Right lobe of liver (tissue), 6 donors: Measurements from ENCODE around the gene LACC1. TPM values are rescaled to one million over a fixed set of nuclear protein-coding genes. Genes with fewer than 3 reads are reported as not detected.

Experiments
- ATAC-seq, 4 donors: fragments of 200-7000 bp; cut with Tn5 transposase; one replicate each; pipeline ENCODE4 v1.9.1; 2020; ENCODE audit warnings: mild to moderate bottlenecking in 4 of 4, moderate library complexity in 4 of 4
- DNase-seq, 3 donors: peaks; one replicate each; pipeline ENCODE4 v3.0.0-alpha.2; 2020
- H3K27ac ChIP-seq, 3 donors: fragments of 200-600 bp; one replicate each; pipeline ENCODE4 v1.8.0; 2022
- H3K27me3 ChIP-seq, 2 donors: fragments of 200-600 bp; one replicate each; pipeline ENCODE4 v1.8.0; 2022
- H3K36me3 ChIP-seq, 4 donors: fragments of 200-600 bp; sonication (generic) in 1 of 4; one replicate each; pipeline versions ENCODE4 v1.5.1 to v1.8.0; 2017 to 2022; ENCODE audit warnings: control low read depth in 1 of 4
- H3K4me1 ChIP-seq, 4 donors: fragments of 200-600 bp; sonication (generic) in 1 of 4; one replicate each; pipeline versions ENCODE4 v1.5.1 to v1.8.0; 2017 to 2022; ENCODE audit warnings: control low read depth in 1 of 4
- H3K4me3 ChIP-seq, 3 donors: fragments of 200-600 bp; one replicate each; pipeline ENCODE4 v1.8.0; 2022
- H3K9me3 ChIP-seq, 4 donors: fragments of 200-600 bp; sonication (generic) in 1 of 4; one replicate each; pipeline versions ENCODE4 v1.5.1 to v1.8.0; 2017 to 2022; ENCODE audit warnings: control low read depth in 1 of 4
- POLR2A ChIP-seq: fragments of 450-650 bp; IDR thresholded peaks from one replicate; pipeline ENCODE4 v1.6.1; 2017; ENCODE audit warnings: antibody characterized with exemption, mild to moderate bottlenecking
- WGBS: methylation state at CpG from one replicate; pipeline ENCODE4 v1.1.6; 2018; ENCODE audit warnings: low coverage, low lambda C conversion rate; ENCODE audit not compliant: insufficient coverage; ENCODE audit errors: missing lambda C conversion rate; 5-methylcytosine and 5-hydroxymethylcytosine counted together
- intact Hi-C, 2 donors: fragments of 100-400 bp; cut with DNase I; formaldehyde crosslinking; loops; one replicate each; pipeline versions ENCODE4 v1.11.2 to v1.14.1; 2022
- total RNA-seq, 6 experiments: library from RNA; depleted of rRNA in 2 of 6; stranded (reverse); fragments of >200 nt in 2 of 6; fragmentation: NEBNext Ultra II Directional in 3 of 6; extraction: Animal tissue kit (Norgen Biotek cat#: 25700) in 3 of 6; gene quantifications; one replicate each; pipeline versions ENCODE4 v1.1.0 to v1.2.4, GENCODE V29; 2016 to 2023
- TF ChIP-seq, protein P1 (sequence below), 4 donors: fragments of 200-600 bp in 3 of 4; fragments of 450-650 bp in 1 of 4; IDR thresholded peaks; one replicate each; pipeline versions ENCODE4 v1.5.1 to v1.8.0; 2016 to 2022; ENCODE audit warnings: antibody characterized with exemption in 4 of 4, mild to moderate bottlenecking in 2 of 4
- donor health status: DM: no; HTN: yes; CAD: no.
- donor health status: DM: no; HTN: no; CAD: no.
- donor health status: DM: no; HTN: no; CAD: no.
- donor health status: DM: no; HTN: yes; CAD: no.
- donor health status: DM: no; HTN: yes; CAD: no.

LACC1 gene
- total RNA-seq, 6 experiments from 2014 or later = 2.7 to 8.4 (median 4.5) TPM

- 0% methylated on average over 1 of the region's 6 CpGs for WGBS
- Histone ChIP-seq H3K4me3 (no peak overlapping the region), H3K27me3 (no peaks in the 10 kb centered on the region), H3K4me1 (no peaks in the 10 kb centered on the region), H3K36me3 (no peaks in the 10 kb centered on the region), H3K27ac (no peak overlapping the region), H3K9me3 (no peaks in the 10 kb centered on the region)
- DNase-seq (no peak), ATAC-seq (no peak)
- intact Hi-C loops = loop anchor here in 1 of 2 donors (10.0 kb wide), 1 partner anchor 549 kb away; no protein-coding TSS in a partner anchor
- no peak for TF ChIP-seq POLR2A
- TF ChIP-seq, protein P1, sequence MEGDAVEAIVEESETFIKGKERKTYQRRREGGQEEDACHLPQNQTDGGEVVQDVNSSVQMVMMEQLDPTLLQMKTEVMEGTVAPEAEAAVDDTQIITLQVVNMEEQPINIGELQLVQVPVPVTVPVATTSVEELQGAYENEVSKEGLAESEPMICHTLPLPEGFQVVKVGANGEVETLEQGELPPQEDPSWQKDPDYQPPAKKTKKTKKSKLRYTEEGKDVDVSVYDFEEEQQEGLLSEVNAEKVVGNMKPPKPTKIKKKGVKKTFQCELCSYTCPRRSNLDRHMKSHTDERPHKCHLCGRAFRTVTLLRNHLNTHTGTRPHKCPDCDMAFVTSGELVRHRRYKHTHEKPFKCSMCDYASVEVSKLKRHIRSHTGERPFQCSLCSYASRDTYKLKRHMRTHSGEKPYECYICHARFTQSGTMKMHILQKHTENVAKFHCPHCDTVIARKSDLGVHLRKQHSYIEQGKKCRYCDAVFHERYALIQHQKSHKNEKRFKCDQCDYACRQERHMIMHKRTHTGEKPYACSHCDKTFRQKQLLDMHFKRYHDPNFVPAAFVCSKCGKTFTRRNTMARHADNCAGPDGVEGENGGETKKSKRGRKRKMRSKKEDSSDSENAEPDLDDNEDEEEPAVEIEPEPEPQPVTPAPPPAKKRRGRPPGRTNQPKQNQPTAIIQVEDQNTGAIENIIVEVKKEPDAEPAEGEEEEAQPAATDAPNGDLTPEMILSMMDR (IDR thresholded peaks at IDR 0.05) = no peak
Observed at GRCh38 chr13:43915451-43915850, 35.7 kb downstream of the LACC1 start.

DNA sequence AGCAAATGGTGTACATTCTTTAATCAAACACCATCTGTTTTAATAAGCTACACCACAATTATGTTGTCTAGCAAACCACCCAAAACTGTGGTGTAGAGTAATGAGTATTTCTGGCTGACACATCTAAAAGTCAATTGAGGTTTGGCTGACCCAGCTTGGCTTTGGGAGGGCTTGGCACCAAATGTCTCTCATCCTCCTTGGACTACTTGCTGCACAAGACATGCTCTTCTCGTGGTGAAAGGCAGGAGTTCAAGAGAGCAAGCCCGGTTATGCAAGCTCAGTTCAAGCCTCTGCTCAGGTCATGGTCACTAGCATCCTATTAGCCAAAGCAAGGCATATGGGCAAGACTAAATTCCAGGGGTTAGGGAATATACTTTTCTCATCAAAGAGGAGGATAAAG, 37.1 kb downstream of the LACC1 start:
- no peaks in the 10 kb centered on the region for H3K27me3 ChIP-seq
- intact Hi-C loops = loop anchor here in 1 of 2 donors (10.0 kb wide), 1 partner anchor 548 kb away; no protein-coding TSS in a partner anchor
- ATAC-seq (no peak), DNase-seq (no peak)
- H3K36me3 ChIP-seq = no peaks in the 10 kb centered on the region
- 15% methylated on average over 2 of the region's 2 CpGs for WGBS
- TF ChIP-seq, protein P1 (IDR thresholded peaks at IDR 0.05) = no peak
- TF ChIP-seq POLR2A = no peak
- no peak overlapping the region for H3K27ac ChIP-seq
- no peaks in the 10 kb centered on the region for H3K4me1 ChIP-seq
- H3K9me3 ChIP-seq = no peaks in the 10 kb centered on the region
- H3K4me3 ChIP-seq = no peak overlapping the region

DNA sequence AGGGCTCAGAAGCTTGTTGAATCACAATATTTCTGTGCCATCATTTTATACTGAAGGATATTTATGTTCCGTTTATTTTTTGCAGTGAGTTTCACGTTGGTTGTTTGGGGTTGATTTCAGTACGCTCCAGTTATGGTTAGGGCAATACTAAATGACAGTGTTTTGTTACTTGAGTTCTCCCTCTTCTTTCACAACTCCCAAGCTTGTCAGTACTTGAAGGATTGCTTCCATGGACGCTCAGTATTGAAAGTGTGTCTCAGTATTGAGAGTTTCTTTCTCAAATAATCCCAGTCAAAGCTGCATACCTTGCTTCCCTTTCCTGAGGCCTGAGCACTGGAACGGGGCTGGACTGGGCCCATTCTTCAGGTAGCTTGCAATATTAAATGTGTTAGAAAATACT, 38.9 kb downstream of the LACC1 start:
- intact Hi-C loops = loop anchor here in 1 of 2 donors (10.0 kb wide), 1 partner anchor 546 kb away; no protein-coding TSS in a partner anchor
- Histone ChIP-seq H3K4me1 (no peaks in the 10 kb centered on the region), H3K27me3 (no peaks in the 10 kb centered on the region), H3K36me3 (no peaks in the 10 kb centered on the region), H3K4me3 (no peak overlapping the region), H3K9me3 (no peaks in the 10 kb centered on the region), H3K27ac (no peak overlapping the region)
- DNase-seq (no peak), ATAC-seq (no peak)
- no peak for TF ChIP-seq POLR2A
- TF ChIP-seq, protein P1 (IDR thresholded peaks at IDR 0.05) = no peak
- 82% methylated on average over 5 of the region's 5 CpGs for WGBS

DNA sequence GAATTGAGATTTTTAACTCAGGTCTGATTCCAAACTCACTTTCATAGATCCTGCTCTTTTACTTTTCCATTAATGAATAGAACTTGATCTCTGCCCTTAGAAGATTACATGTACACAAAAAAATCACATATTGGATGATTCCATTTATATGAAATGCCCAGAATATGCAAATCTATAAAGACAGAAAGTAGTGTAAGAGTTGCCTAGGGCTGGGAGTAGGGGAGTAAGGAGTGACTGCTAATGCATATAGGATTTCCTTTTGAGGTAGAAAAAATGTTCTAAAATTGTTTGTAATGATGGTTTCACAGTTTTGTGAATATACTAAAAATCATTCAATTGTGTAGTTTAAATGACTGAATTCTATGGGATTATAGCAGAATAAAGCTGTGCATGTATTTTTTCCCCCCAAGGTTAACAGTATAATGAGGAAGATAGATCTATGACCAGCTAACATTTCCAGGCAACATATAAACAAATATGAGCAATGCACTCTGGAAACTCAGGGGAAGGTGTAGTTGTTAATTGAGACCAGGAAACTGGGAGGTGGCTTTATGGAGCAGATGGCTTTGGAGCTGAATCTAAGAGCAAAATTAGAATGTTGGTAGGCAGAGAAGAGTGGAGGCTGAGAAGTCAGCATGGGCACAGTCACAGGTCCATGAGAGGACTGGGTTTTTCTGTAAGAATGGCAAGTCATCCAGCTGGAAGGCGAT, 41.4 kb downstream of the LACC1 start:
- no peaks in the 10 kb centered on the region for H3K4me1 ChIP-seq
- no peak overlapping the region for H3K27ac ChIP-seq
- 100% methylated on average over 1 of the region's 1 CpG for WGBS
- ATAC-seq = no peak
- TF ChIP-seq POLR2A = no peak
- TF ChIP-seq, protein P1 (IDR thresholded peaks at IDR 0.05) = no peak
- no peaks in the 10 kb centered on the region for H3K27me3 ChIP-seq
- no peaks in the 10 kb centered on the region for H3K9me3 ChIP-seq
- no peak for DNase-seq
- no peak overlapping the region for H3K4me3 ChIP-seq
- intact Hi-C loops = no loop called here
- H3K36me3 ChIP-seq = no peaks in the 10 kb centered on the region
